RKO (cell line): ENCODE data around the gene KCTD16.

Experiments used
- DNase-seq: peaks from one replicate; pipeline ENCODE4 v3.0.0-alpha.2; 2016; ENCODE audit warnings: low spot score

KCTD16 gene

GRCh38 chr5:144403817-144404420 lies 233.2 kb downstream of the KCTD16 start:
- no peak for DNase-seq

- DNase-seq = no peak
Measured at GRCh38 chr5:144404672-144405071, 234.0 kb downstream of the KCTD16 start.

- no peak for DNase-seq
Measured at GRCh38 chr5:144405991-144406390, 235.3 kb downstream of the KCTD16 start.

GRCh38 chr5:144406442-144406841 lies 235.8 kb downstream of the KCTD16 start:
- DNase-seq = no peak

- no peak for DNase-seq
Measured at GRCh38 chr5:144414202-144415029, 243.7 kb downstream of the KCTD16 start.

- no peak for DNase-seq
Measured at GRCh38 chr5:144416196-144416595, 245.5 kb downstream of the KCTD16 start.

GRCh38 chr5:144418719-144419118 lies 248.0 kb downstream of the KCTD16 start:
- no peak for DNase-seq

- DNase-seq = no peak
Measured at GRCh38 chr5:144421411-144421810, 250.7 kb downstream of the KCTD16 start.

GRCh38 chr5:144422018-144422727 lies 251.5 kb downstream of the KCTD16 start:
- DNase-seq = no peak

- DNase-seq = no peak
Measured at GRCh38 chr5:144427866-144428265, 257.2 kb downstream of the KCTD16 start.

- no peak for DNase-seq
Measured at GRCh38 chr5:144428326-144428725, 257.7 kb downstream of the KCTD16 start.

GRCh38 chr5:144429405-144429804 lies 258.7 kb downstream of the KCTD16 start:
- DNase-seq = no peak

GRCh38 chr5:144429905-144430304 lies 259.2 kb downstream of the KCTD16 start:
- DNase-seq = no peak

GRCh38 chr5:144433140-144433822 lies 262.6 kb downstream of the KCTD16 start:
- DNase-seq = no peak

GRCh38 chr5:144433893-144434292 lies 263.2 kb downstream of the KCTD16 start:
- DNase-seq = no peak

GRCh38 chr5:144436007-144436406 lies 265.3 kb downstream of the KCTD16 start:
- DNase-seq = no peak

GRCh38 chr5:144438237-144438636 lies 267.6 kb downstream of the KCTD16 start:
- DNase-seq = no peak

- DNase-seq = no peak
Measured at GRCh38 chr5:144448457-144448856, 277.8 kb downstream of the KCTD16 start.

- no peak for DNase-seq
Measured at GRCh38 chr5:144451187-144451973, 280.7 kb downstream of the KCTD16 start.

GRCh38 chr5:144453753-144454152 lies 283.1 kb downstream of the KCTD16 start:
- DNase-seq = no peak

GRCh38 chr5:144457160-144457559 lies 286.5 kb downstream of the KCTD16 start:
- no peak for DNase-seq

- no peak for DNase-seq
Measured at GRCh38 chr5:144458216-144458615, 287.5 kb downstream of the KCTD16 start.
